ENCODE measurements around the gene CHRNB1. TPM values are rescaled to one million over a fixed set of nuclear protein-coding genes. Genes with fewer than 3 reads are reported as not detected.

Gene CHRNB1
- total RNA-seq, 4 donors from 2014 or later: 5.0 to 12.8 (median 8.1) TPM

DNA sequence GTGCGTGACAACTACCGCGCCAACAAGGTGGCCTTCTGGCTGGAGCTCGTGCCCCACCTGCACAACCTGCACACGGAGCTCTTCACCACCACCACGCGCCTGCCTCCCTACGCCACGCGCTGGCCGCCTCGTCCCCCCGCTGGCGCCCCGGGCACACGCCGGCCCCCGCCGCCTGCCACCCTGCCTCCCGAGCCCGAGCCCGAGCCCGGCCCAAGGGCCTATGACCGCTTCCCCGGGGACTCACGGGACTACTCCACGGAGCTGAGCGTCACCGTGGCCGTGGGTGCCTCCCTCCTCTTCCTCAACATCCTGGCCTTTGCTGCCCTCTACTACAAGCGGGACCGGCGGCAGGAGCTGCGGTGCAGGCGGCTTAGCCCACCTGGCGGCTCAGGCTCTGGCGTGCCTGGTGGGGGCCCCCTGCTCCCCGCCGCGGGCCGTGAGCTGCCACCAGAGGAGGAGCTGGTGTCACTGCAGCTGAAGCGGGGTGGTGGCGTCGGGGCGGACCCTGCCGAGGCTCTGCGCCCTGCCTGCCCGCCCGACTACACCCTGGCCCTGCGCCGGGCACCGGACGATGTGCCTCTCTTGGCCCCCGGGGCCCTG, 27.7 kb upstream of the CHRNB1 start:
- TF ChIP-seq, protein P1, sequence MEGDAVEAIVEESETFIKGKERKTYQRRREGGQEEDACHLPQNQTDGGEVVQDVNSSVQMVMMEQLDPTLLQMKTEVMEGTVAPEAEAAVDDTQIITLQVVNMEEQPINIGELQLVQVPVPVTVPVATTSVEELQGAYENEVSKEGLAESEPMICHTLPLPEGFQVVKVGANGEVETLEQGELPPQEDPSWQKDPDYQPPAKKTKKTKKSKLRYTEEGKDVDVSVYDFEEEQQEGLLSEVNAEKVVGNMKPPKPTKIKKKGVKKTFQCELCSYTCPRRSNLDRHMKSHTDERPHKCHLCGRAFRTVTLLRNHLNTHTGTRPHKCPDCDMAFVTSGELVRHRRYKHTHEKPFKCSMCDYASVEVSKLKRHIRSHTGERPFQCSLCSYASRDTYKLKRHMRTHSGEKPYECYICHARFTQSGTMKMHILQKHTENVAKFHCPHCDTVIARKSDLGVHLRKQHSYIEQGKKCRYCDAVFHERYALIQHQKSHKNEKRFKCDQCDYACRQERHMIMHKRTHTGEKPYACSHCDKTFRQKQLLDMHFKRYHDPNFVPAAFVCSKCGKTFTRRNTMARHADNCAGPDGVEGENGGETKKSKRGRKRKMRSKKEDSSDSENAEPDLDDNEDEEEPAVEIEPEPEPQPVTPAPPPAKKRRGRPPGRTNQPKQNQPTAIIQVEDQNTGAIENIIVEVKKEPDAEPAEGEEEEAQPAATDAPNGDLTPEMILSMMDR (IDR thresholded peaks at IDR 0.05): no peak
- TF ChIP-seq POLR2AphosphoS5 (IDR thresholded peaks at IDR 0.05) (no peak), POLR2A (IDR thresholded peaks at IDR 0.05; ENCODE audit: low read depth) (no peak), EP300 (IDR thresholded peaks at IDR 0.05) (no peak)
- no peaks in the 10 kb centered on the region for H3K4me1 ChIP-seq
- H3K27me3 ChIP-seq: no peaks in the 10 kb centered on the region
- DNase-seq (ENCODE audit: extremely low spot score): no peak
- H3K27ac ChIP-seq (replicated peaks in 1 of 4): no peak overlapping the region
- H3K9me3 ChIP-seq: no peaks in the 10 kb centered on the region
- intact Hi-C loops (cut with DNase I): no loop called here
- WGBS: 97% methylated on average over 30 of the region's 54 CpGs
- H3K4me3 ChIP-seq: no peak overlapping the region
- peaks cover 0 to 39% (median 19%) of the 10 kb centered on the region in 4 donors for H3K36me3 ChIP-seq

DNA sequence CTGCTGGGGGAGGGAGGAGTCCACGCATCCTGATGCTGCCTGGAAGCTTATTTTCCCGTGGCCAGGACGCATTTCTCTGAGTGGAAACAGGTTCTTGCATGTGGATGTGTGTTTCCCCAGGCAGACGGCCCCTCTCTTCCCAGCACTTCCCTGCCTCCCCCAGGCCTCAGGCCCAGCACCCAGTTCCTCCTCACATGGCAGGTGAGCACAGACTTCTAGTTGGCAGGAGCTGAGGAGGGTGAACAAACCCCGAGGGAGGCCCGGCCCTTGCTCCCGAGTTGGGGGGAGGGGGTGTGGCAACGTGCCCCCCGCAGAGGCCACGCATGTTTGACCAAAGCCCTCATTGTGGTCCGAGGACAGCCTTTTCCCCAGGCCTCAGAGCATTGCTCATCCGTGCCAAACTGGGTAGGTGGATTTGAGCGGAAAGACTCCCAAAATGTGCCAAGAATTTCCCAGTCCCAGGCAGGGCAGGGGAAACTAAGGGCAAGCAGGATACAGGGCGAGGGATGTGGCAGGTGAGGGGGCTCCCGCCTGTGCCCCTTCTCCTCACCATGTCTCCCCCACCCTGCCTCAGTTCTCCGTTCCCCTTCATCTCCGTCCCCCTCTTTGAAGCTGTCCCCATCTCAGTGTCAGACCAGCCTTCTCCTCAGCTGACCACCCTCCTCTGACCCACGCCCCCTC, 26.2 kb upstream of the CHRNB1 start:
- Histone ChIP-seq H3K36me3 (peaks cover 0 to 39% (median 19%) of the 10 kb centered on the region in 4 donors), H3K27ac (replicated peaks in 1 of 4) (no peak overlapping the region), H3K4me3 (no peak overlapping the region), H3K4me1 (no peaks in the 10 kb centered on the region), H3K9me3 (no peaks in the 10 kb centered on the region), H3K27me3 (no peaks in the 10 kb centered on the region)
- DNase-seq (ENCODE audit: extremely low spot score): no peak
- no peak for TF ChIP-seq POLR2A (IDR thresholded peaks at IDR 0.05; ENCODE audit: low read depth)
- TF ChIP-seq, protein P1 (IDR thresholded peaks at IDR 0.05): no peak
- TF ChIP-seq POLR2AphosphoS5 (IDR thresholded peaks at IDR 0.05): no peak
- TF ChIP-seq EP300 (IDR thresholded peaks at IDR 0.05): no peak
- WGBS: 76% methylated on average over 17 of the region's 18 CpGs
- intact Hi-C loops (cut with DNase I): no loop called here

DNA sequence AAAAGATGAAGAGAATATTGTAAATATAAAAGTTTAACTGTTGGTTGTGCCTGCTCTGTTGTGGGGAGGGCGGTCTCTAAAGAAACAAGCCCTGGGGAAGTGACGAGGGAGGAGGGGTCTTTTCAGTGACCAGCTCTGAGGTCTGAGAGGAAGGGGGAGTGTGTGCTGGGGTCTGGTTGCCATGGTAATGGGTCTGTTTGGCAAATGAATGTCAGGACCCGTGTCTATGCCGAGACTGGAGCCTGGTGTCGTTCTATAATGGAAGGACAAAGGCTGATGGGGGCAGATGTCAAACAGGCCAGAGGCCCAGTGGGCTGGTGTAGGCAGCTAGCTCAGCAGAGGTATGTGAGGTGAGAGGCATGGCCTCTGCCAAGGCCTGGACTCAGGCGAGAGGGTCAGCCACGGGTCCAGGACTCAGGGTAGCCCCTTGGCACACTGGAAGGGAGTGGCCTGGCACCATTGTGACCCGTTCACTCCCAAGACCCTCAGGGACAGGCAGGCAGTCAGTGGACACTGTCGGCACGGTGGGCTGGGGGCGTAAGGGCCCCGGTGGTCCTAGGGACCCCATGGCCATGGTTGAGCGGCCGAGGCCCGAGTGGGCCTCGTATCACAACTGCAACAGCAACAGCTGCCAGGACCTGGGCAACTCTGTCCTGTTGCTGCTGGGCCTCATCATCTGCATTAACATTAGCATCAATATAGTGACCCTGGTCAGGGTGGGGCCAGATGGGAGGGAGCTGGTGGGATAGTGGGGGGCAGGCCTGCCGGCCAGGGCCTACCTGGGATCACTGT, 24.8 kb upstream of the CHRNB1 start, which contains the start of gene SPEM1:
TSS of gene SPEM1 (plus strand) at position 506 of the 792 bp plus-strand sequence. CDS start at position 567, 61 bp downstream.
- no peak within 1 kb of the TSS for H3K27ac ChIP-seq (replicated peaks in 1 of 4)
- TF ChIP-seq EP300 (IDR thresholded peaks at IDR 0.05) (no peak), POLR2AphosphoS5 (IDR thresholded peaks at IDR 0.05) (no peak), POLR2A (IDR thresholded peaks at IDR 0.05; ENCODE audit: low read depth) (no peak)
- TF ChIP-seq, protein P1 (IDR thresholded peaks at IDR 0.05): no peak
- WGBS: 79% methylated on average over 17 of the region's 17 CpGs
- H3K4me1 ChIP-seq: no peaks in the 10 kb centered on the region
- intact Hi-C loops (cut with DNase I): no loop called here
- no peaks in the 10 kb centered on the region for H3K27me3 ChIP-seq
- H3K36me3 ChIP-seq: peaks cover 0 to 32% (median 15%) of the 10 kb centered on the region in 4 donors
- no peak for DNase-seq (ENCODE audit: extremely low spot score)
- H3K4me3 ChIP-seq: no peak within 1 kb of the TSS
- H3K9me3 ChIP-seq: no peaks in the 10 kb centered on the region

- Histone ChIP-seq H3K36me3 (peaks cover 0 to 20% (median 9%) of the 10 kb centered on the region in 4 donors), H3K27ac (replicated peaks in 1 of 4) (no peak overlapping the region), H3K27me3 (no peaks in the 10 kb centered on the region), H3K4me1 (no peaks in the 10 kb centered on the region), H3K9me3 (no peaks in the 10 kb centered on the region), H3K4me3 (no peak overlapping the region)
- DNase-seq (ENCODE audit: extremely low spot score): no peak
- no peak for TF ChIP-seq POLR2A (IDR thresholded peaks at IDR 0.05; ENCODE audit: low read depth)
- TF ChIP-seq POLR2AphosphoS5 (IDR thresholded peaks at IDR 0.05): no peak
- no peak for TF ChIP-seq EP300 (IDR thresholded peaks at IDR 0.05)
- TF ChIP-seq, protein P1 (IDR thresholded peaks at IDR 0.05): no peak
- intact Hi-C loops (cut with DNase I): no loop called here
- 96% methylated on average over 11 of the region's 16 CpGs for WGBS
These were observed 23.7 kb upstream of the CHRNB1 start for GRCh38 chr17:7421186-7421585.

Data from esophagus muscularis mucosa (tissue), 4 donors.